ENCODE data around the gene MYO7A. TPM values are rescaled to one million over a fixed set of nuclear protein-coding genes. Genes with fewer than 3 reads are reported as not detected.

The MYO7A gene
- total RNA-seq, 1 donor from 2014 or later: 6.3 TPM

- Histone ChIP-seq H3K4me1 (ENCODE audit: control insufficient read depth in 3 of 3, insufficient read depth in 3 of 3, low read length in 3 of 3) (peaks cover 0 to 5% (median 0%) of the 10 kb centered on the region in 3 donors), H3K27ac (ENCODE audit: low read depth, low read length) (no peak overlapping the region), H3K9ac (ENCODE audit: low read depth in 1 of 3, low read length in 3 of 3) (no peak overlapping the region), H3K36me3 (ENCODE audit: control insufficient read depth in 3 of 3, insufficient read depth in 3 of 3, low read length in 3 of 3) (peaks cover 0 to 8% (median 0%) of the 10 kb centered on the region in 3 donors), H3K4me3 (ENCODE audit: low read length in 3 of 3) (no peak overlapping the region), H3K9me3 (ENCODE audit: control insufficient read depth in 3 of 3, low read length in 3 of 3) (no peaks in the 10 kb centered on the region), H3K27me3 (ENCODE audit: control insufficient read depth in 3 of 3, insufficient read depth in 3 of 3, low read length in 3 of 3) (no peaks in the 10 kb centered on the region)
Observed at GRCh38 chr11:77211040-77211451, 83.0 kb downstream of the MYO7A start.

- no peak overlapping the region for H3K9ac ChIP-seq (ENCODE audit: low read depth in 1 of 3, low read length in 3 of 3)
- no peak overlapping the region for H3K4me3 ChIP-seq (ENCODE audit: low read length in 3 of 3)
- H3K9me3 ChIP-seq (ENCODE audit: control insufficient read depth in 3 of 3, low read length in 3 of 3): no peaks in the 10 kb centered on the region
- H3K27ac ChIP-seq (ENCODE audit: low read depth, low read length): no peak overlapping the region
- H3K4me1 ChIP-seq (ENCODE audit: control insufficient read depth in 3 of 3, insufficient read depth in 3 of 3, low read length in 3 of 3): peaks cover 0 to 5% (median 0%) of the 10 kb centered on the region in 3 donors
- peaks cover 0 to 8% (median 0%) of the 10 kb centered on the region in 3 donors for H3K36me3 ChIP-seq (ENCODE audit: control insufficient read depth in 3 of 3, insufficient read depth in 3 of 3, low read length in 3 of 3)
- no peaks in the 10 kb centered on the region for H3K27me3 ChIP-seq (ENCODE audit: control insufficient read depth in 3 of 3, insufficient read depth in 3 of 3, low read length in 3 of 3)
Observed at GRCh38 chr11:77211594-77212251, 83.7 kb downstream of the MYO7A start.

GRCh38 chr11:77212314-77213007 lies 84.4 kb downstream of the MYO7A start:
- H3K9me3 ChIP-seq (ENCODE audit: control insufficient read depth in 3 of 3, low read length in 3 of 3): no peaks in the 10 kb centered on the region
- H3K27me3 ChIP-seq (ENCODE audit: control insufficient read depth in 3 of 3, insufficient read depth in 3 of 3, low read length in 3 of 3): no peaks in the 10 kb centered on the region
- H3K4me3 ChIP-seq (ENCODE audit: low read length in 3 of 3): no peak overlapping the region

GRCh38 chr11:77213029-77213579 lies 85.1 kb downstream of the MYO7A start:
- Histone ChIP-seq H3K27me3 (ENCODE audit: control insufficient read depth in 3 of 3, insufficient read depth in 3 of 3, low read length in 3 of 3) (no peaks in the 10 kb centered on the region), H3K9me3 (ENCODE audit: control insufficient read depth in 3 of 3, low read length in 3 of 3) (no peaks in the 10 kb centered on the region), H3K4me3 (ENCODE audit: low read length in 3 of 3) (no peak overlapping the region), H3K4me1 (ENCODE audit: control insufficient read depth in 3 of 3, insufficient read depth in 3 of 3, low read length in 3 of 3) (no peaks in the 10 kb centered on the region), H3K36me3 (ENCODE audit: control insufficient read depth in 3 of 3, insufficient read depth in 3 of 3, low read length in 3 of 3) (peaks cover 0 to 8% (median 0%) of the 10 kb centered on the region in 3 donors), H3K9ac (ENCODE audit: low read depth in 1 of 3, low read length in 3 of 3) (no peak overlapping the region), H3K27ac (ENCODE audit: low read depth, low read length) (no peak overlapping the region)

More at GRCh38 chr11:77212314-77213007, 84.4 kb downstream of the MYO7A start:
- H3K27ac ChIP-seq (ENCODE audit: low read depth, low read length): no peak overlapping the region
- no peak overlapping the region for H3K9ac ChIP-seq (ENCODE audit: low read depth in 1 of 3, low read length in 3 of 3)
- peaks cover 0 to 5% (median 0%) of the 10 kb centered on the region in 3 donors for H3K4me1 ChIP-seq (ENCODE audit: control insufficient read depth in 3 of 3, insufficient read depth in 3 of 3, low read length in 3 of 3)
- H3K36me3 ChIP-seq (ENCODE audit: control insufficient read depth in 3 of 3, insufficient read depth in 3 of 3, low read length in 3 of 3): peaks cover 0 to 8% (median 0%) of the 10 kb centered on the region in 3 donors

GRCh38 chr11:77213589-77214428 lies 85.8 kb downstream of the MYO7A start:
- Histone ChIP-seq H3K27me3 (ENCODE audit: control insufficient read depth in 3 of 3, insufficient read depth in 3 of 3, low read length in 3 of 3) (no peaks in the 10 kb centered on the region), H3K9me3 (ENCODE audit: control insufficient read depth in 3 of 3, low read length in 3 of 3) (no peaks in the 10 kb centered on the region), H3K4me1 (ENCODE audit: control insufficient read depth in 3 of 3, insufficient read depth in 3 of 3, low read length in 3 of 3) (no peaks in the 10 kb centered on the region), H3K36me3 (ENCODE audit: control insufficient read depth in 3 of 3, insufficient read depth in 3 of 3, low read length in 3 of 3) (peaks cover 0 to 8% (median 0%) of the 10 kb centered on the region in 3 donors), H3K27ac (ENCODE audit: low read depth, low read length) (no peak overlapping the region), H3K9ac (ENCODE audit: low read depth in 1 of 3, low read length in 3 of 3) (no peak overlapping the region), H3K4me3 (ENCODE audit: low read length in 3 of 3) (no peak overlapping the region)

- Histone ChIP-seq H3K27me3 (ENCODE audit: control insufficient read depth in 3 of 3, insufficient read depth in 3 of 3, low read length in 3 of 3) (no peaks in the 10 kb centered on the region), H3K9me3 (ENCODE audit: control insufficient read depth in 3 of 3, low read length in 3 of 3) (no peaks in the 10 kb centered on the region), H3K36me3 (ENCODE audit: control insufficient read depth in 3 of 3, insufficient read depth in 3 of 3, low read length in 3 of 3) (peaks cover 0 to 8% (median 0%) of the 10 kb centered on the region in 3 donors), H3K4me1 (ENCODE audit: control insufficient read depth in 3 of 3, insufficient read depth in 3 of 3, low read length in 3 of 3) (no peaks in the 10 kb centered on the region), H3K9ac (ENCODE audit: low read depth in 1 of 3, low read length in 3 of 3) (no peak overlapping the region), H3K27ac (ENCODE audit: low read depth, low read length) (no peak overlapping the region), H3K4me3 (ENCODE audit: low read length in 3 of 3) (no peak overlapping the region)
Observed at GRCh38 chr11:77214557-77214956, 86.5 kb downstream of the MYO7A start.

- Histone ChIP-seq H3K36me3 (ENCODE audit: control insufficient read depth in 3 of 3, insufficient read depth in 3 of 3, low read length in 3 of 3) (peaks cover 0 to 8% (median 0%) of the 10 kb centered on the region in 3 donors), H3K27me3 (ENCODE audit: control insufficient read depth in 3 of 3, insufficient read depth in 3 of 3, low read length in 3 of 3) (no peaks in the 10 kb centered on the region), H3K4me1 (ENCODE audit: control insufficient read depth in 3 of 3, insufficient read depth in 3 of 3, low read length in 3 of 3) (no peaks in the 10 kb centered on the region), H3K9ac (ENCODE audit: low read depth in 1 of 3, low read length in 3 of 3) (no peak overlapping the region), H3K4me3 (ENCODE audit: low read length in 3 of 3) (no peak overlapping the region), H3K27ac (ENCODE audit: low read depth, low read length) (no peak overlapping the region), H3K9me3 (ENCODE audit: control insufficient read depth in 3 of 3, low read length in 3 of 3) (no peaks in the 10 kb centered on the region)
Observed at GRCh38 chr11:77215106-77215505, 87.1 kb downstream of the MYO7A start.

GRCh38 chr11:77217156-77217555 lies 89.1 kb downstream of the MYO7A start:
- H3K4me3 ChIP-seq (ENCODE audit: low read length in 3 of 3): no peak overlapping the region
- H3K4me1 ChIP-seq (ENCODE audit: control insufficient read depth in 3 of 3, insufficient read depth in 3 of 3, low read length in 3 of 3): no peaks in the 10 kb centered on the region
- H3K27me3 ChIP-seq (ENCODE audit: control insufficient read depth in 3 of 3, insufficient read depth in 3 of 3, low read length in 3 of 3): no peaks in the 10 kb centered on the region
- no peaks in the 10 kb centered on the region for H3K9me3 ChIP-seq (ENCODE audit: control insufficient read depth in 3 of 3, low read length in 3 of 3)
- H3K36me3 ChIP-seq (ENCODE audit: control insufficient read depth in 3 of 3, insufficient read depth in 3 of 3, low read length in 3 of 3): peaks cover 0 to 4% (median 0%) of the 10 kb centered on the region in 3 donors
- H3K9ac ChIP-seq (ENCODE audit: low read depth in 1 of 3, low read length in 3 of 3): no peak overlapping the region
- no peak overlapping the region for H3K27ac ChIP-seq (ENCODE audit: low read depth, low read length)

- no peaks in the 10 kb centered on the region for H3K4me1 ChIP-seq (ENCODE audit: control insufficient read depth in 3 of 3, insufficient read depth in 3 of 3, low read length in 3 of 3)
- H3K9me3 ChIP-seq (ENCODE audit: control insufficient read depth in 3 of 3, low read length in 3 of 3): no peaks in the 10 kb centered on the region
- no peaks in the 10 kb centered on the region for H3K27me3 ChIP-seq (ENCODE audit: control insufficient read depth in 3 of 3, insufficient read depth in 3 of 3, low read length in 3 of 3)
- no peak overlapping the region for H3K4me3 ChIP-seq (ENCODE audit: low read length in 3 of 3)
- no peak overlapping the region for H3K27ac ChIP-seq (ENCODE audit: low read depth, low read length)
- H3K36me3 ChIP-seq (ENCODE audit: control insufficient read depth in 3 of 3, insufficient read depth in 3 of 3, low read length in 3 of 3): no peaks in the 10 kb centered on the region
- H3K9ac ChIP-seq (ENCODE audit: low read depth in 1 of 3, low read length in 3 of 3): no peak overlapping the region
Observed at GRCh38 chr11:77223797-77224196, 95.8 kb downstream of the MYO7A start.
